OCI-LY3 (cell line): ENCODE data around the gene ALKBH4.
"Not testable (repeated sequence)": the region's sequence is repeated elsewhere in the genome, so short reads cannot be mapped to it uniquely, and the experiment has no call there.

ENCODE experiments used
- H2AFZ ChIP-seq: fragments of 200-600, 300-600 bp; shearing (Covaris generic); 2 replicates; pipeline ENCODE4 v1.6.0; 2014; ENCODE audit warnings: antibody characterized with exemption, low read depth, low read length
- H3K27ac ChIP-seq: fragments of 200-600, 300-600 bp; sonication (generic); 2 replicates; pipeline ENCODE4 v1.5.1; 2014; ENCODE audit warnings: mild to moderate bottlenecking, low read length, moderate library complexity, mixed read lengths
- H3K27me3 ChIP-seq: fragments of 200-600, 300-600 bp; sonication (generic); 2 replicates; pipeline ENCODE4 v1.6.1; 2014; ENCODE audit warnings: low read depth, low read length, mixed read lengths
- H3K36me3 ChIP-seq: fragments of 200-600, 300-600 bp; sonication (generic); replicated peaks from 2 replicates; pipeline ENCODE3; 2014; ENCODE audit warnings: low read depth, low read length, mixed read lengths
- H3K4me1 ChIP-seq: fragments of 300-600, 200-600 bp; sonication (generic); 2 replicates; pipeline ENCODE4 v1.6.1; 2014; ENCODE audit warnings: low read length, mixed read lengths
- H3K4me2 ChIP-seq: fragments of 200-600, 300-600 bp; sonication (generic); 2 replicates; pipeline ENCODE4 v1.6.1; 2014; ENCODE audit warnings: low read length, mixed read lengths
- H3K4me3 ChIP-seq: fragments of 300-600, 200-600 bp; sonication (generic); 2 replicates; pipeline ENCODE4 v1.5.1; 2014; ENCODE audit warnings: antibody characterized with exemption, mild to moderate bottlenecking, low read length, moderate library complexity
- H3K79me2 ChIP-seq: fragments of 300-600, 200-600 bp; shearing (Covaris generic); 2 replicates; pipeline ENCODE4 v1.6.1; 2014; ENCODE audit warnings: mild to moderate bottlenecking, low read length, mixed read lengths
- H3K9ac ChIP-seq: fragments of 300-600, 200-600 bp; shearing (Covaris generic); 2 replicates; pipeline ENCODE4 v1.6.0; 2014; ENCODE audit warnings: mild to moderate bottlenecking, low read length, moderate library complexity
- H3K9me3 ChIP-seq: fragments of 200-600, 300-600 bp; shearing (Covaris generic); 2 replicates; pipeline ENCODE4 v1.6.1; 2014; ENCODE audit warnings: low read length, mixed read lengths; ENCODE audit not compliant: insufficient read depth
- H4K20me1 ChIP-seq: fragments of 200-600, 300-600 bp; sonication (generic); 2 replicates; pipeline ENCODE4 v1.6.1; 2016; ENCODE audit warnings: low read length, mixed read lengths; ENCODE audit not compliant: insufficient read depth

The ALKBH4 gene

GRCh38 chr7:102498321-102498720, 33.7 kb upstream of the ALKBH4 start:
- H3K36me3 ChIP-seq, H3K4me1 ChIP-seq, H3K79me2 ChIP-seq, H3K9me3 ChIP-seq, H3K4me2 ChIP-seq, H3K27me3 ChIP-seq, H3K4me3 ChIP-seq, H4K20me1 ChIP-seq, H3K27ac ChIP-seq, H3K9ac ChIP-seq, H2AFZ ChIP-seq: not testable (repeated sequence)

GRCh38 chr7:102497308-102497707, 32.6 kb upstream of the ALKBH4 start:
- not testable (repeated sequence) for H3K79me2 ChIP-seq, H4K20me1 ChIP-seq, H3K36me3 ChIP-seq, H3K4me1 ChIP-seq, H2AFZ ChIP-seq, H3K4me2 ChIP-seq, H3K9me3 ChIP-seq, H3K27ac ChIP-seq, H3K9ac ChIP-seq, H3K27me3 ChIP-seq, H3K4me3 ChIP-seq

- H2AFZ ChIP-seq, H3K79me2 ChIP-seq, H3K9ac ChIP-seq, H3K27ac ChIP-seq, H3K4me3 ChIP-seq, H3K4me1 ChIP-seq, H3K9me3 ChIP-seq, H3K27me3 ChIP-seq, H3K4me2 ChIP-seq, H3K36me3 ChIP-seq, H4K20me1 ChIP-seq: not testable (repeated sequence)
Measured at GRCh38 chr7:102496861-102497260, 32.2 kb upstream of the ALKBH4 start.

GRCh38 chr7:102494473-102495149, 29.9 kb upstream of the ALKBH4 start:
- H3K36me3 ChIP-seq, H3K27ac ChIP-seq, H3K9me3 ChIP-seq, H3K27me3 ChIP-seq, H3K4me1 ChIP-seq, H4K20me1 ChIP-seq, H2AFZ ChIP-seq, H3K79me2 ChIP-seq, H3K9ac ChIP-seq, H3K4me2 ChIP-seq, H3K4me3 ChIP-seq: not testable (repeated sequence)

- not testable (repeated sequence) for H3K9ac ChIP-seq, H3K27ac ChIP-seq, H3K27me3 ChIP-seq, H3K9me3 ChIP-seq, H3K4me2 ChIP-seq, H3K4me1 ChIP-seq, H3K36me3 ChIP-seq, H2AFZ ChIP-seq, H4K20me1 ChIP-seq, H3K4me3 ChIP-seq, H3K79me2 ChIP-seq
Measured at GRCh38 chr7:102494026-102494425, 29.4 kb upstream of the ALKBH4 start.

GRCh38 chr7:102493220-102493935, 28.7 kb upstream of the ALKBH4 start:
- not testable (repeated sequence) for H3K4me3 ChIP-seq, H3K9me3 ChIP-seq, H3K9ac ChIP-seq, H2AFZ ChIP-seq, H3K27ac ChIP-seq, H3K36me3 ChIP-seq, H3K4me1 ChIP-seq, H3K27me3 ChIP-seq, H3K79me2 ChIP-seq, H4K20me1 ChIP-seq, H3K4me2 ChIP-seq

- not testable (repeated sequence) for H4K20me1 ChIP-seq, H3K9ac ChIP-seq, H2AFZ ChIP-seq, H3K27ac ChIP-seq, H3K9me3 ChIP-seq, H3K4me3 ChIP-seq, H3K4me1 ChIP-seq, H3K36me3 ChIP-seq, H3K79me2 ChIP-seq, H3K4me2 ChIP-seq, H3K27me3 ChIP-seq
Measured at GRCh38 chr7:102490529-102491075, 25.9 kb upstream of the ALKBH4 start.

- H3K27ac ChIP-seq, H3K4me2 ChIP-seq, H3K27me3 ChIP-seq, H3K9ac ChIP-seq, H3K9me3 ChIP-seq, H3K4me3 ChIP-seq, H3K36me3 ChIP-seq, H3K79me2 ChIP-seq, H2AFZ ChIP-seq, H3K4me1 ChIP-seq, H4K20me1 ChIP-seq: not testable (repeated sequence)
Measured at GRCh38 chr7:102484317-102484716, 19.7 kb upstream of the ALKBH4 start.

- not testable (repeated sequence) for H3K27ac ChIP-seq, H2AFZ ChIP-seq, H4K20me1 ChIP-seq, H3K27me3 ChIP-seq, H3K4me1 ChIP-seq, H3K4me3 ChIP-seq, H3K79me2 ChIP-seq, H3K9ac ChIP-seq, H3K4me2 ChIP-seq, H3K9me3 ChIP-seq, H3K36me3 ChIP-seq
Measured at GRCh38 chr7:102481962-102482361, 17.3 kb upstream of the ALKBH4 start.
